Measurements from ENCODE around the gene HES2.
"Not testable (repeated sequence)": the region's sequence is repeated elsewhere in the genome, so short reads cannot be mapped to it uniquely, and the experiment has no call there.

The HES2 gene

DNA sequence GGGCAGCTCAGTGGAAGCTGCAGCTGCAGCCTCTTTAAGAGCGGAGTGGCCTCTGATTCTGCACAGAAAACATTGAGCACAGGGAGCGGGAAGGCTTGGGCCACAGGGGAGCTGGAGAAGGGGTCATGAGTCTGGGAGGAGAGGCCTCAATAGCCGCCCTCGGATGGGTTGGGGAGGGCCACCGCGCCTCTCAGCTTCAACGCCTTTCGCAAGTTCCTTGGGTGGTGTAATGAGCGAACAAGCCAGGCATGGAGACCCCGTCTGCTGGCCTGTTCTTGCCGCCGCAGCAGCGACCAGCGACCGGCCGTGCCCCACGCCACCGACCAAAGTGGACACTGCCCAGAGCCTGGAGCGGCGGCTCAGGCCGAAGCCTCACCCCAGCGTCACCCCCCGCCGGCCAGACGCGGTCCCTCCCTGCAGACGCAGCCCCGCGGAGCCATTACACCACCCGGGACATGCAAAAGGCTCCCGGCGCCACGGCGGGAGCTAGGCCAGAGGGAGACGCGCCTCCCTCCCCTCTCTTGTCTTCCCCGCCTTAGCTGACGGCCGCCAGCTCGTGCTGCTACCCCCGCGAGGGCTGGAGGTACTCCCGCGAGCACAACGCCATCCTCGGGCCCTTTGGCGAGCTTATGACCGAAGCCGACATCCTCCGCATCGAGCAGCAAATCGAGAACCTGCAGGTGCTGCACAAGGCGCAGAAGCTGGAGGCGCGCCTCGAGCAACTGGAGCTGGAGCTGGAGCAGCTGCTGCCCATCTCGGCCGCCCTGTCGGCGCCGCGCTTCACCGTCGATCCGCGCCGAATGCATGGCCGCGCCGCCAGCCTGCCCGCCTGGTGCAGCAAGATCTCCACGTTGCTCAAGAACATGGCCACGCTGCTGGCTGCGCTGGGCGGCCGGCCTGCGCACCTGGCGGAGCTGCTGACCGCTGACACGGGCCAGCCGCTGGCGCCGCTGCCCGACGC is 34.5 kb upstream of the HES2 start:
- not testable (repeated sequence) for DNase-seq

DNA sequence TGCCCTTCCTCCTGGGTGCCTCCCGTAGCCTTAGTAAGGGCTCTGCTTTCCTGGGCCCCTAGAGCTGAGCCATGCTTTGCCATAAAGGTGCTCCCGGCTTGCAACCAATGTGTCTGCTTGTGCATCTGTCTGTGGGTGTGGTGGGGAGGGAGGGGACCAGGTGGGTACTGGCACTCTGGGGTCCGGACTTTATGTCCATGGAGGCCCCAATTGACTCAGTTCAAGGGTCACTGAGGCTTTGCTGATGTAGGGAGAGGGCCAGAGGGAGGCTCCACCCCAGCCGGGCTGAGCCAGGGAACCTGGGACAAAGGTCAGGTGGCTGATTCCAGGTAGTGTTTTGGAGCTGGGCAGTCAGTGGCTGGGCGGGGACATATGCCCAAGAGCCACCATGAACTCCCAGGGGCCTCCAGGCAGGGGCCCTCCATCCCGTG is 31.2 kb upstream of the HES2 start:
- no peak for DNase-seq

DNA sequence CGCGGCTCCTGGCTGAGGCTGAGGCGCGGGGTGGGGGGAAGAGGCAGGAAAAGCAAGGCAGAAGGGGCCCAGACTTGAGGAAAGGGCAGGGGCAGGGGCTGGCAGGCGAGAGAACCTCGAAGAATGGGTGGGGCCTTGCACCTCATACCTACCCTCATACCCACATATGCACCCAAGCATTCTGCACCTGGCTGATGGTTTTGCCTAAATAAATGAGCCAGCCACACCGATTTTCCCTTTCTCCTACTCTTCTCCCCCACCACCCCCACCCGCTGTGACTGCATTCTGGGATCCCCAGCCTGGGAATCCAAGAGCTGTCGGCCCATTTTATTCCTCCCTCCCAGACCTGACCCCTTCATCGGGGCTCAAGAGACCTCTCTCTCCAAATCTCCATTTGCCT is 30.8 kb upstream of the HES2 start:
- not testable (repeated sequence) for DNase-seq

DNA sequence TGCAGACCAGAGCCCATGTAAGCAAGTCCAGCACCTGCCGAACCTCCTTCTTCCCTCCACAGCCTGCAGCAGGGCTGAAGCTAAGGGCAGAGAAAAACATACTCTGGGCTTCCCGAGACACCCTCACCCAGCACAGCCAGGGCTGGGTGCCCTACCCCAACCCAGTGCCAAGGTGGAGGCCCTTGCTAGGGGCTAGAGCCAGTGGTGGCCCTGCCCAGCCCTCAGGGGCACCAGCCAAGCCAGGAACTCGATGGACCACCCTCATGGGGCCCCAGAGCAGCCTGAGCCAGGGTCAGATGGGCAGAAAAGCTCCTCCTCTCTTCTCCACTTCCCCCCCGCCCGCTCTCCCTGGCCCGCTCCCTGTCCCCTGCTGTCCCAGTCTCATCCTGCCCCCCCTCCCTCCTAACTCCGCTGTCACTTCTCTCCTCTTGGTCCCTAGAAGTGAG is 30.3 kb upstream of the HES2 start:
- DNase-seq: no peak

DNA sequence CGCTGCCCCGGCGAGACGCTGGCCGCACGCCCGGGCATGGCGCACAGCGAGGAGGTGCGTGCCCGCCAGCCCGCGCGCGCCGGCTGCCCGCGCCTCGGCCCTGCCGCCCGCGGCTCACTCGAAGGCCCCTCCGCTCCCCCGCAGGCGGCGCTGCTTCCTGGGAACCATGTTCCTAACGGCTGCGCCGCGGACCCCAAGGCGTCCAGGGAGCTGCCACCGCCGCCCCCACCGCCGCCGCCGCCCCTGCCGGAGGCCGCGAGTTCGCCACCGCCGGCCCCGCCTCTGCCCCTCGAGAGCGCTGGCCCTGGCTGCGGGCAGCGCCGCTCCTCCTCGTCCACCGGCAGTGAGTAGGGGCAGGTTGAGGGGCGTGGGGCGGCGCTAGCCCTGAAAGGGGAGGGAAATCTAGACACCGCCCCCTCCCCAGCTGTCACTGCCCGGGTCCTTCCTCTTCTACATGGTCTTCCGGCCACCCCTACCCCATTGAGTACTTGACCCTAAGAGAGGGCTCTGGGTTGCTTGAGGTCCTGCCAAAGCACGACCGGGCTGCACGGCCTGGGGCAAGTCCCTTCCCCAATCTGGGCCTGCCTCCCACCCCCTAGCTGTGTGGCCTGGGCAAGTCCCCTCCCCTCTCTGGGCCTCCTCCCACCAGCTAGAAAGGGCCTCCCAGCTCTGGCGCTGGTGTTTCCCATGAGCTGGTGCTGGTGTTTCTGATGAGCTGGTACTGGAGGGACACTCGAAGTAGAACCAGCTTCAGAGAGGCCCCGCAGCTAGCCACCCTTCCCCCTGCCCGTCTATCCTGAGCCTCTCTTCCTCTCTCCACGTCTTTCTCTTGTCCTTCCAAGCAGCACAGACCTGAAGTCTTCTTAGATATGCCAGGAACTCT is 29.3 kb upstream of the HES2 start:
- peak; percentile 47 for DNase-seq

DNA sequence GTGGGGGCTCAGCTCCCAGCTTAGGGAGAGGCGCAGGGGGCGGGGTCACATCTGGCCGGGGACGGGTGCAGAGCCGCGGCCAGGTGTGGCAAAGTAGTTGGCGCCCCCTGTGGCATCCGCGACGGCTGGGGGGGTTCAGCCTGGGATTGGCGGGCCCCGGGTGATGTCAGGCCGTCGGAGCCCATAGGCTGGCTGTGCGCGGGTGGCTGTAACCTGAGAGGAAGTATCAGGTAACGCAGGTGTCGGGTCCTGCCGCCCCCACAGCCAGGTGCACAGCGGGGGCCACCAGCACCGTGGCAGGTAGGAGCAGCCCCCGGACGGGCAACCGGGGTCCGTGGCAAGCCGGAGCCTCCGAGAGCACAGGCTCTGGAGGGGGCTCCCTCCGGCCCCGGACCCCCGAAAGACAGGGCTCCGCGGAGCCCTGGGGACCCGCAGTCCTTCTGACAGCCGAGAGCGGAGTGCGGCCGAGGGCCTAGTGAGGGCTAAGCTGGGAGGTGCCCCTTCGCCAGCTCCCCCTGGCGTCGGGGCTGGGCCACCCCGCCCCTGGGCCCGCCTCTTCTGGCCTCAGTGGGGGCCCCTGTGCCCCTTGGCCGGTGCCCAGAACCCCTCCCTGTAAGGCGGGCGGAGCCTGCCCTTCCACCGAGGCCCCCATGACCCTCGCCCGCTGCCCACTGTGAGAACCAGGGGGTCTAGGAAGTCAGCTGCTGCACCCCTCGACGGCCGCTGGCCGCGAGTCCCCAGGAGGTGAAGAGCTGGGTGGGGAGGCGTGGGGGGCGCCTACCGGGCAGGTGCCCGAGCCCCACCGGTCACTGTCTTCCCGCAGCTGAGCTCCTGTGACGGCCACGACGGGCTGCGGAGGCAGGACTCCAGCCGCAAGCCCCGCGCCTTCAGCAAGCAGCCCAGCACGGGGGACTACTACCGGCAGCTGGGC is 28.4 kb upstream of the HES2 start:
- DNase-seq: peak; percentile 87

DNA sequence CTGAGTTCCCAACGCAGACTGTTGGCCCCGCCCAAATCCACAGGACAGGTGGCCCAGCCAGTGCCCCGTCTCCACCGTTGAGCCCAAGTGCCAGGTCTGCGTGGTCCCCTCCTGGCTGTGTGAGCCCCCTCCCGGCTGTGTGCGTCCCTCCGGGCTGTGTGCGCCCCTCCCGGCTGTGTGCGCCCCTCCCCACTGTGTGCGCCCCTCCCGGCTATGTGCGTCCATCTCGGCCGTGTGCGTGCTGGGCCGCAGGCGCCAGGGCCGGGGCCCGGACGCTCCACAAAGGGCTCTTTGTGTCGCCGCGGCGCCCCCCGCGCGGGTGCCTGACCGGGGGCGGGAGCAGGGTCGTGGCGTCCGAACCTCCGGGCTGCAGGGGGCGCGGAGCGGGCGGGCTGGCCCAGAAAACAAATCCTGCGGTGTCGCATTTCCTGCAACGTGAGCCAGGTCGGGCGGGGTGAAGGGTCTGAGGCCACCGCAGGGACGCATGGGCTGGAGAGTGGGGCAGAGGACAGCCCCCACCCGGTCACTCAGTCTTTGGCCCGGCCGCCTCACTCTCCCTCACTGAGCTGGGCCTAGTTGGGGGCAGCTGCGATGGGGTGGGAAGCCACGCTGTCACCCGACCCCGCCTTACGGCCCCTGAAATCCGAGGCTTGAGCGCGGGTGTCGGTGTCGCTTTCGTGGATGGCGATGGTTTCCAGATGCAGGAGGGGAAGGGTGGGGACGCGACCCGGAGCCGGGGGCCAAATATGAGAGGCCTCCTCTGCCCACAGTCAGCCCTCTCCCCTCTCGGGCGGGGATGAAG is 27.5 kb upstream of the HES2 start:
- peak; percentile 55 for DNase-seq

DNA sequence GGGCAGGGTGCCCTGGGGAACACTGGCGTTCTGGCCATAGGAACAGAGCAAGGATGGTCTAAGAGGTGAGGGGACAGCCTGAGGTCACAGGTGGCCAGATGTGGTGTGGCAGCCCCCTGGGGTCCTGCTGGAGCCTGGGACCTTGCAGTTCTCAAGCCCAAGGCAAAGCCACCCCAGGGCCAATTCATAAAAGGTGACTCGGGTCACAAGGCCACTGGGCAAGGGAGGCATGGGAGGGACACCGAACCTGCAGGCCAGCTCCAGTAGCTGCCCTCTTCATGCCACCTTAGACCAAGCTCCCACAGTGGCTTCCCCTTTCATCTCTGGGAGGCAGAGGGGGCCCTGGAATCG is 26.9 kb upstream of the HES2 start:
- no peak for DNase-seq

DNA sequence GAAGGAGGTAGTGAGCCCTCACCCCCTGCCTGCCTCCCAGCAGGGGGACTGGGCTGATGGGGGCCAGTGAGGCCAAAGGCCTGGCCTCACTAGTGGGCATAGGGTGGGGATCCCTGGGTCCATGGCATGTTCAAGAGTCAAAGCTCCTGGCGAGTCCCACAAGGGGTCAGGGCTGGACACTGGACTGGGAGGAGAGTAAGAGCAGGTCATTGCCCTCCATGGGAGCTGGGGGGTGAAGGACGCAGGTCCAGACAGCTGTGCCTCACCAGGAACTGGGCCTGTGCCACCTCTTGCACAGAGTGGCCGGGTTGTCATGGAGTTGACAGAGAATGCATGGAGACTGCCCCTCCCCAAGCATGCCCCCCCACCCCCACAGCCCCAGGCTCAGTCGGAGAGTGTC is 26.2 kb upstream of the HES2 start:
- DNase-seq: not testable (repeated sequence)

DNA sequence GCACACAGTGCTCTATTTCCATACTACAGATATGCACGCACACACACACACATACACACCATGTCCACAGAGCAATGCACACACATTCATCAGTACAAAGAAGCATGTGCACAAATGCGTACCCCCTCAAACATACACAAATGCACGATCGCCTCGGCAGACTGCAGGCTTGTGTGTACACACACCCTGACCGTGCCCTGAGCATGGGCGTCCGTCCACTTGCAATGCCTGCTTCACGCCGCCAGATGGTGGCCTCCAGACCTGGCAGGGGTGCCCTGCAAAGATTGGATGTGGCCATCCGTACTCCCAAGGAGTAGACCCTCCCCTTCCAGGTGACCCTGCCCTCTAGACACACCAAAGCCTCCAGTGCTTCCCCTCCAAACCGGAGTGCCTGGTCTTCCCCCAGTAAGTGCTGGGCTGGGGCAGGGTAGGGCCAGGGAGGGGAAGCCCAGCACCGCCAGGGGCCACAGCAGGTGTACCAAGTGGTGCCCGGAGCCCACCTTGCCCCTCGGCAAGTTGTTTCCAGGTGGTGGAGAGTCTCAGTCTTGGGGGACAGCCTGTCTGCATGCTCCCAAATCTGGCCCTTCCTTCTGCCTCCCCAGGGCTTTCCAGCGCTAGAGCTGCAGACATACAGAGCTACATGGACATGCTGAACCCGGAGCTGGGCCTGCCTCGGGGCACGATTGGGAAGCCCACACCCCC is 25.5 kb upstream of the HES2 start:
- DNase-seq: no peak

DNA sequence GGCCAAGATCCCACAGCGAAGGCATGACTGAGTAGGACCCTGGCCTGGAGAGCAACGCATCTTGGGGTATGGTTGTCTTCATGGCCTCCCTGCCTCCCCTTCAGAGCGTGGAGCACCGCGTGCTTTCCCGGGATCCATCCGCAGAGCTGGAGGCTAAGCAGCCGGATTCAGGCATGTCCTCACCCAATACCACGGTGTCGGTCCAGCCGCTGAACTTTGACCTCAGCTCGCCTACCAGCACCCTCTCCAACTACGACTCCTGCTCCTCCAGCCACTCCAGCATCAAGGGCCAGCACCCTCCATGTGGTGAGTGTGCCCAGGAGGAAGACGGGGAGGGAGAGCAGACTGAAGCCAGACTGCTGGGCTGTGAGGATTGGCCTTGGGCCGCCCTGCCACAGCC is 24.7 kb upstream of the HES2 start:
- no peak for DNase-seq

DNA sequence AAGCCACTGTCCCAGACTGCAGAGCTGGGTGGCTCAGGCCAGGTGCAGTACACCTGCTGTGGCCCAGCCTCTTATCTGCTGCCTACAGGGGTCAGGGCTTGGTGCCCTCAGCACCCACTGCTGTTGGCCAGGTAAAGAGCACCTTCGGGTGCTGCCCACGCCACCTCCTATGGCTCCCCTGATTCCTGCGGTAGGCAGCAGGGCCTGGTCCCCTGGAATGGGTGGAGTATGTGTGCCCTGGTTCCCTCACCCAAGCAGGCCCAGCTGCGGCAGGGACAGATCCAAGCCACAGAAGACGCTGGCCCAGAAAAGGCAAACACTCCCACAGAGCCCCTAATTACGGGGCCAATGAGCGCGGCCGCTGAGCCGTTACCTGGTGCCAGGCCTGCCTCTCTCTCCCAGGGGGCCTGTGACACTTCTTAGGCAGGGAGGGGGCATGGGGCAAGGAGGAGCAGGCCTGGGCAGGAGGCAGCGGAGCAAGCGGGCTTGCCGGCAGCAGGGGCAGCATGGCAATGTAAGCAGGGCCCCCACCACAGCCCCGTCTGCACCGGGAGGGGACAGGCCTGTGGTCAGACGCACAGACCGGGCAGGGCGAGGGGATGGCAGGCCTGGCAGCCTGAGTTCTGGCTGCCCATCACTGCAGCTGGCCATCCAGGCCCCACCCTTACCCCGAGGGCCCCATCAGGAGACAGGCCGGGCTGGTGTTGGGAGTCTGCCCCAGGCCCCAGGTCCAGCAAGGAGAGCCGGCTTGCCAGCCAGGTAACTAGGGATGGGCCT is 23.8 kb upstream of the HES2 start:
- DNase-seq: peak; percentile 52

DNA sequence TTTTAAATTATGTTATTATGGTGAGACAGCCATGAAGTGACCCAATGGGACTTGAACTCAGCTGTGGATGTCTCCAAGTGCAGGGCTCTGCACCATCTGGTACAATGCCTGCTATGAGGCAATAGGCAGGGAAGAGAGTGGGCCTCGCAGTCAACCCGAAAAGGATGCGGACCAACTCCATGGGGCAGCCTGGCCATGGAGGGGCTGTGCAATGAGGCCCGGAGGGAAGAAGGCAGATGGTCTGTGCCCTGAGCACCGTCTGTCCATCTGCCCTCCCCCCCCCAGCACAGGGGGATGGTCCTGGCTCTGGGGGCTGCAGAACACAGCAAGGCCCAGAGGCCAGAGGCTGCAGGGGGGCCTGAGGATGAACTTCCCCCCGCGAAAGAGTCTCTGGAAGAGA is 21.9 kb upstream of the HES2 start:
- no peak for DNase-seq

DNA sequence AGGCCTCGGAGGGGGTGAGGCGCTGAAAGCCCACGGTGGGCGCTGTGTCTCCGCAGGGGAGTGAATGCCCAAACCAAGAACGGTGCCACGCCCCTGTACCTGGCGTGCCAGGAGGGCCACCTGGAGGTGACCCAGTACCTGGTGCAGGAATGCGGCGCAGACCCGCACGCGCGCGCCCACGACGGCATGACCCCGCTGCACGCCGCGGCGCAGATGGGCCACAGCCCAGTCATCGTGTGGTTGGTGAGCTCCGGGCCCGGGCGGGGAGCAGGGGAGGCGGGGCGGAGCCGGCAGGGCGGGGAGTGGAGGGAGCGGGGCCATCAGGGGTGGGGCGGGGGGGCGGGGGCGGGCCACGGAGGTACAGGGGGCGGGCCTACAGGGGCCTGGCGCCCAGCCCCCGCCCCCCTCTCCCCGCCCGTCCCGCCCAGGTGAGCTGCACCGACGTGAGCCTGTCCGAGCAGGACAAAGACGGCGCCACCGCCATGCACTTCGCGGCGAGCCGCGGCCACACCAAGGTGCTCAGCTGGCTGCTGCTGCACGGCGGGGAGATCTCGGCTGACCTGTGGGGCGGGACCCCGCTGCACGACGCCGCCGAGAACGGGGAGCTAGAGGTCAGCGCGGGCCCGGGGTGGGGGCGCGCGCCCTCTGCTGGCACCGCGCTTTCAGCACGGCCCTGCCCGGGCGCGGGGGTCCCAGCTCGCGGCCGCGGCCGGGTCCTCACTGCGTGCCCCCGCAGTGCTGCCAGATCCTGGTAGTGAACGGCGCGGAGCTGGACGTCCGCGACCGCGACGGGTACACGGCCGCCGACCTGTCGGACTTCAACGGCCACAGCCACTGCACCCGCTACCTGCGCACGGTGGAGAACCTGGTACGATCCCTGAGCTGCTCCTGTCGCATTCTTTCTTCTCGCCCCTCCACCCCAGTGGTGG is 20.7 kb upstream of the HES2 start:
- DNase-seq: peak; percentile 69

DNA sequence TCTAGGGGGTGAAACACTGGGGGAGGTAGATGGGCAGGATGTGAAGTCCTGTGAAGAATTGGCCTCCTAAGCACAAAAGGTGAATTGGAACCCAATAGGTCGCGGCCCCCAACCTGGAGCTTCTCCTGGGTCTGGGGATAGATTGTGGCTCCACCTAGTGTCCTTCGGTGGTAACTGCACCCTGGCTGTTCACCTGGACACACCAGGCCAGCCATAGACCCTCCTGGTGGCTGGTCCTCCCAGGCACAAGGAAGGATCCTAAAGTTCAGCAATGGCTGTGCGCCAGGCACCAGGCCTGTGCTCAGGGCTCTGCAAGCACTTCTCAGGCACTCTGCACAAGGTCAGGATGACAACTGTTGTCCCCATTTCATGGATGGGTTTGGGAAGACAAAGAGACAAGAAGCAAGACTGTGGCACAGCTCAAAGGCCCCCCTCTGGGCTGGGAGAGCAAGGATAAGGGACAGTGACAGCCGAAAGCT is 18.4 kb upstream of the HES2 start:
- peak; percentile 34 for DNase-seq

DNA sequence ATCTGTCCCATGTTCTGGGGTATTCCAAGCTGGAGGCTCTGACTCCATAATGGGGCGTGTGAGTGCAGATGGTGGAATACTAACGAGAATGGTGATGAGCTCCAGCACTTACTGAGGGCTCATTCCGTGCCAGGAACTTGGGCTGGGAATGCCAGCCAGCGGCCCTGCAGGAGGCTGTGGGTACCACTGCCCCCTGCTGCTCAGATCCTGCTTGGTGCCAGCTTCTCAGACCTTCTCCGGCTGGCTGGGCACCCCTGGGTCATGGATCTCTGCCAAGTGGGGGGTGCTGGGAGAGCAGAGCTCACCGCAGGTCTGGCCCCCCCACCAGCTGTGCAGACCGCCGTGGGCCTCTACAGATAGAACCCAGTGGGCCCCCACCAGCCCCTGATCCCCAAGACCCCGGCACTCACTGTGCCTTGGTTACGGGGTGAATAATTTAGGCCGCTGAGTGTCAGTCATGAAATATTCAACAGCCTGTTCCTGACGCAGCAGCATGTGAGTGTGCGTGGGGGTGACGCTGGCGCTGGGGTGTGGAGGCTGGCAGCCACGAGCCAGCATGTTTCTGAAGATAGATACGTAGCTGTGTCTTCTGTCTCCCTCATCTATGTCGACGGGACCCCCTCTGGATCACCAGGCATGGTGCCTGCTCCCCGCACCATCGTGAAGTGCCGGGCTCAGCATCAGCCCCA is 17.4 kb upstream of the HES2 start:
- peak; percentile 34 for DNase-seq

DNA sequence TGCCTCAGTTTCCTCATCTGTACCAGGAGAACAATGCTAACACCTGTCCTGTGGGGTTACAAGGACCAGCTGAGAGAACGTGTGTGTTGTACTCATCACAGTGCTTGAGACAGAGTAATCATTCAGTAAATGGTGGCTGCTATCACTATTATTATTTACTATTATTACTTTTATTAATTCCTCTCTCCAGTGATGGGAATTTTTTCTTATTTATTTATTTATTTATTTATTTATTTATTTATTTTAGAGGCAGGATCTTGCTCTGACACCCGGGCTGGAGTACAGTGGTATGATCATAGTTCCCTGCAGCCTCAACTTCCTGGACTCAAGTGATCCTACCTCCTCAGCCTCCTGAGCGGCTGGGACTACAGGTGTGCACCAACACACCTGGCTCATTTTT is 16.6 kb upstream of the HES2 start:
- DNase-seq: not testable (repeated sequence)

DNA sequence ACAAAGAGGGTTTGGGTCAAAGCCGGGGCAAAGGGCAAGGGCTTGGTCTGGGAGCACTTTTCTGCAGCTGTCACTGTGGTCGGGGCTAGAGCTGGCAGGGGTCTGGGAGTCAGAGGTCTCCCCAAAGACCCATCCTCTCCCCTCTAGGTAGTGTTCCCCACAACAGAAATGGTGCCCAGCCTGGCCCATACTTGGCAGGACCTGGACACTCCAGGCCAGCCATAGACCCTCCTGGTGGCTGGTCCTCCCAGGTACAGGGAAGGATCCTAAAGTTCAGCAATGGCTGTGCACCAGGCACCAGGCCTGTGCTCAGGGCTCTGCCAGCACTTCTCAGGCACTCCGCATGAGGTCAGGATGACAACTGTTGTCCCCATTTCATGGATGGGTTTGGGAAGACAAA is 15.8 kb upstream of the HES2 start:
- no peak for DNase-seq
